Peyer's patch (tissue), 4 donors: Measurements from ENCODE around the gene KANSL2.

Experiments used
- POLR2A ChIP-seq, 2 donors: fragments of 450-650 bp; IDR thresholded peaks; one replicate each; pipeline ENCODE4 v1.5.1; 2017; ENCODE audit warnings: antibody characterized with exemption in 2 of 2, mild to moderate bottlenecking in 2 of 2, moderate library complexity in 2 of 2
- TF ChIP-seq, protein P1 (sequence below), 6 experiments: fragments of 450-650 bp in 4 of 6; fragments of 200-600 bp in 2 of 6; sonication (generic) in 1 of 6; IDR thresholded peaks; one replicate each; pipeline ENCODE4 v1.5.1; 2017 to 2019; ENCODE audit warnings: antibody characterized with exemption in 6 of 6, mild to moderate bottlenecking in 3 of 6, moderate library complexity in 1 of 6

- TF ChIP-seq, protein P1, sequence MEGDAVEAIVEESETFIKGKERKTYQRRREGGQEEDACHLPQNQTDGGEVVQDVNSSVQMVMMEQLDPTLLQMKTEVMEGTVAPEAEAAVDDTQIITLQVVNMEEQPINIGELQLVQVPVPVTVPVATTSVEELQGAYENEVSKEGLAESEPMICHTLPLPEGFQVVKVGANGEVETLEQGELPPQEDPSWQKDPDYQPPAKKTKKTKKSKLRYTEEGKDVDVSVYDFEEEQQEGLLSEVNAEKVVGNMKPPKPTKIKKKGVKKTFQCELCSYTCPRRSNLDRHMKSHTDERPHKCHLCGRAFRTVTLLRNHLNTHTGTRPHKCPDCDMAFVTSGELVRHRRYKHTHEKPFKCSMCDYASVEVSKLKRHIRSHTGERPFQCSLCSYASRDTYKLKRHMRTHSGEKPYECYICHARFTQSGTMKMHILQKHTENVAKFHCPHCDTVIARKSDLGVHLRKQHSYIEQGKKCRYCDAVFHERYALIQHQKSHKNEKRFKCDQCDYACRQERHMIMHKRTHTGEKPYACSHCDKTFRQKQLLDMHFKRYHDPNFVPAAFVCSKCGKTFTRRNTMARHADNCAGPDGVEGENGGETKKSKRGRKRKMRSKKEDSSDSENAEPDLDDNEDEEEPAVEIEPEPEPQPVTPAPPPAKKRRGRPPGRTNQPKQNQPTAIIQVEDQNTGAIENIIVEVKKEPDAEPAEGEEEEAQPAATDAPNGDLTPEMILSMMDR (IDR thresholded peaks at IDR 0.05): no peak
- no peak for TF ChIP-seq POLR2A (IDR thresholded peaks at IDR 0.05)
Measured at GRCh38 chr12:48696626-48697025, 14.6 kb upstream of the KANSL2 start.
